Stimulated activated CD4-positive, alpha-beta T cell treated with anti-CD3 and anti-CD28 coated beads, Interleukin-12 subunit alpha, Interleukin-12 subunit beta, amount 100 ng/mL, for 48 hours (primary cell): ENCODE results near the gene MYBPH.

Source experiments
- DNase-seq, 3 donors: peaks; one replicate each; pipeline ENCODE4 v3.0.0-alpha.2; 2020; ENCODE audit warnings: low read depth in 2 of 3, low spot score in 1 of 3

The MYBPH gene

GRCh38 chr1:203131548-203132200 lies 44.0 kb downstream of the MYBPH start:
- DNase-seq = no peak

- DNase-seq = no peak
Measured at GRCh38 chr1:203130358-203130985, 45.2 kb downstream of the MYBPH start.

GRCh38 chr1:203129501-203130231 lies 46.0 kb downstream of the MYBPH start:
- no peak for DNase-seq

- no peak for DNase-seq
Measured at GRCh38 chr1:203128716-203129500, 46.7 kb downstream of the MYBPH start.

- no peak for DNase-seq
Measured at GRCh38 chr1:203128431-203128715, 47.3 kb downstream of the MYBPH start.

GRCh38 chr1:203127666-203128430 lies 47.8 kb downstream of the MYBPH start, which contains the start of gene ADORA1:
ADORA1 (plus strand) TSS chr1:203127726; CDS start chr1:203128842, 1,116 bp downstream.
- DNase-seq = no peak

- DNase-seq = no peak
Measured at GRCh38 chr1:203126866-203127665, 48.6 kb downstream of the MYBPH start.

- DNase-seq = no peak
Measured at GRCh38 chr1:203126151-203126865, 49.3 kb downstream of the MYBPH start.

GRCh38 chr1:203124546-203125317 lies 50.9 kb downstream of the MYBPH start:
- no peak for DNase-seq

GRCh38 chr1:203124011-203124410 lies 51.6 kb downstream of the MYBPH start:
- no peak for DNase-seq

- no peak for DNase-seq
Measured at GRCh38 chr1:203122159-203122558, 53.5 kb downstream of the MYBPH start.

- no peak for DNase-seq
Measured at GRCh38 chr1:203121186-203122015, 54.2 kb downstream of the MYBPH start.

GRCh38 chr1:203120325-203121153 lies 55.1 kb downstream of the MYBPH start:
- no peak for DNase-seq
